ENCODE data around the gene TBL3. TPM values are rescaled to one million over a fixed set of nuclear protein-coding genes. Genes with fewer than 3 reads are reported as not detected.
A peak's percentile ranks its signal among the peaks of the same experiment; 100 is the strongest.

Gene TBL3
- total RNA-seq, 2 experiments from 2014 or later = 37.6 to 37.9 TPM

- H3K9me3 Mint-ChIP-seq (ENCODE audit: insufficient read depth) = no peaks in the 10 kb centered on the region
- H3K36me3 Mint-ChIP-seq (ENCODE audit: low read depth) = peaks cover 16% of the 10 kb centered on the region
- H3K27me3 Mint-ChIP-seq (ENCODE audit: low read depth) = peaks cover 21% of the 10 kb centered on the region
- H3K4me1 Mint-ChIP-seq (ENCODE audit: low read depth) = peaks cover 41% of the 10 kb centered on the region
- no peak overlapping the region for H3K4me3 Mint-ChIP-seq
- ATAC-seq = no peak
- ChIA-PET POLR2A (interaction anchor here (0.8 kb wide), 1 partner anchor 22 kb away, joined by 5 read pairs; the partner anchor contains the start of gene RPS2), CTCF (no interaction called here)
- DNase-seq = no peak
- H3K27ac Mint-ChIP-seq = no peak overlapping the region
Observed at GRCh38 chr16:1987198-1987597, 15.3 kb downstream of the TBL3 start.

- Mint-ChIP-seq H3K27ac (peak within 1 kb of the TSS; percentile 78), H3K27me3 (ENCODE audit: low read depth) (peaks cover 10% of the 10 kb centered on the region), H3K9me3 (ENCODE audit: insufficient read depth) (no peaks in the 10 kb centered on the region), H3K36me3 (ENCODE audit: low read depth) (peaks cover 16% of the 10 kb centered on the region), H3K4me1 (ENCODE audit: low read depth) (peaks cover 39% of the 10 kb centered on the region), H3K4me3 (peak within 1 kb of the TSS; percentile 69)
- no peak for ATAC-seq
- ChIA-PET POLR2A (interaction anchor here (1.1 to 6.5 kb wide), 3 partner anchors 25 to 166 kb away, joined by 3 to 44 read pairs (median 12); partner anchors contain the start of genes RPS2 and TRAF7), CTCF (interaction anchor here (0.9 kb wide), 1 partner anchor 166 kb away, joined by 4 read pairs; the partner anchor contains the start of gene TRAF7)
- DNase-seq = no peak
Observed at GRCh38 chr16:1989209-1990100, 17.6 kb downstream of the TBL3 start, which contains the start of gene SYNGR3. Gene SYNGR3, plus strand, starts transcription at chr16:1989970. Its CDS starts 133 bp downstream, at chr16:1990103.

GRCh38 chr16:1990101-1990350 lies 18.2 kb downstream of the TBL3 start:
- H3K27me3 Mint-ChIP-seq (ENCODE audit: low read depth) = peaks cover 10% of the 10 kb centered on the region
- H3K36me3 Mint-ChIP-seq (ENCODE audit: low read depth) = peaks cover 16% of the 10 kb centered on the region
- H3K27ac Mint-ChIP-seq = no peak overlapping the region
- ChIA-PET POLR2A (interaction anchor here (0.8 to 6.5 kb wide), 4 partner anchors 26 to 165 kb away, joined by 3 to 44 read pairs (median 8); partner anchors contain the start of genes RPS2 and TRAF7), CTCF (interaction anchor here (0.9 to 3.1 kb wide), 3 partner anchors 13 to 165 kb away, joined by 3 to 21 read pairs (median 4); partner anchors contain the start of gene TRAF7)
- DNase-seq = no peak
- H3K4me1 Mint-ChIP-seq (ENCODE audit: low read depth) = peaks cover 33% of the 10 kb centered on the region
- H3K9me3 Mint-ChIP-seq (ENCODE audit: insufficient read depth) = no peaks in the 10 kb centered on the region
- H3K4me3 Mint-ChIP-seq = no peak overlapping the region
- ATAC-seq = no peak

- DNase-seq = peak; percentile 58
- peak; percentile 10 for ATAC-seq
- peaks cover 28% of the 10 kb centered on the region for H3K4me1 Mint-ChIP-seq (ENCODE audit: low read depth)
- H3K27ac Mint-ChIP-seq = peak overlapping the region; percentile 78
- H3K36me3 Mint-ChIP-seq (ENCODE audit: low read depth) = peaks cover 16% of the 10 kb centered on the region
- POLR2A ChIA-PET = interaction anchor here (0.8 to 6.5 kb wide), 6 partner anchors 12 to 165 kb away, joined by 3 to 44 read pairs (median 4); partner anchors contain the start of genes RPS2 and TRAF7
- peak overlapping the region; percentile 69 for H3K4me3 Mint-ChIP-seq
- no peaks in the 10 kb centered on the region for H3K9me3 Mint-ChIP-seq (ENCODE audit: insufficient read depth)
- CTCF ChIA-PET = interaction anchor here (0.9 to 3.1 kb wide), 3 partner anchors 13 to 165 kb away, joined by 3 to 21 read pairs (median 4); partner anchors contain the start of gene TRAF7
- peaks cover 10% of the 10 kb centered on the region for H3K27me3 Mint-ChIP-seq (ENCODE audit: low read depth)
Observed at GRCh38 chr16:1990351-1991134, 18.7 kb downstream of the TBL3 start.

- H3K36me3 Mint-ChIP-seq (ENCODE audit: low read depth) = peaks cover 16% of the 10 kb centered on the region
- ATAC-seq (peak; percentile 38), DNase-seq (peak; percentile 70)
- H3K4me3 Mint-ChIP-seq = peak overlapping the region; percentile 69
- ChIA-PET CTCF (interaction anchor here (1.5 to 3.1 kb wide), 2 partner anchors 12 to 156 kb away, joined by 3 to 21 read pairs; no protein-coding TSS in a partner anchor), POLR2A (interaction anchor here (0.8 to 6.5 kb wide), 7 partner anchors 13 to 164 kb away, joined by 3 to 44 read pairs (median 4); partner anchors contain the start of genes RPS2, TBL3 and TRAF7)
- H3K4me1 Mint-ChIP-seq (ENCODE audit: low read depth) = peaks cover 28% of the 10 kb centered on the region
- H3K27me3 Mint-ChIP-seq (ENCODE audit: low read depth) = peaks cover 10% of the 10 kb centered on the region
- no peaks in the 10 kb centered on the region for H3K9me3 Mint-ChIP-seq (ENCODE audit: insufficient read depth)
- H3K27ac Mint-ChIP-seq = peak overlapping the region; percentile 78
Observed at GRCh38 chr16:1991135-1991551, 19.3 kb downstream of the TBL3 start.

GRCh38 chr16:1991588-1991947 lies 19.7 kb downstream of the TBL3 start:
- POLR2A ChIA-PET = interaction anchor here (1.1 to 6.5 kb wide), 5 partner anchors 13 to 164 kb away, joined by 4 to 44 read pairs (median 5); partner anchors contain the start of genes RPS2, TBL3 and TRAF7
- DNase-seq (no peak), ATAC-seq (no peak)
- CTCF ChIA-PET = interaction anchor here (1.1 to 3.1 kb wide), 3 partner anchors 12 to 156 kb away, joined by 3 to 21 read pairs (median 6); no protein-coding TSS in a partner anchor
- Mint-ChIP-seq H3K4me3 (peak overlapping the region; percentile 69), H3K36me3 (ENCODE audit: low read depth) (peaks cover 12% of the 10 kb centered on the region), H3K27me3 (ENCODE audit: low read depth) (peaks cover 10% of the 10 kb centered on the region), H3K9me3 (ENCODE audit: insufficient read depth) (no peaks in the 10 kb centered on the region), H3K4me1 (ENCODE audit: low read depth) (peaks cover 25% of the 10 kb centered on the region), H3K27ac (peak overlapping the region; percentile 78)

GRCh38 chr16:1991948-1992703 lies 20.3 kb downstream of the TBL3 start:
- ChIA-PET POLR2A (interaction anchor here (0.5 to 6.5 kb wide), 5 partner anchors 17 to 411 kb away, joined by 3 to 44 read pairs (median 4); partner anchors contain the start of genes RPS2, TBL3, TRAF7 and ZNF598), CTCF (interaction anchor here (1.1 to 3.1 kb wide), 2 partner anchors 11 to 148 kb away, joined by 6 to 21 read pairs; no protein-coding TSS in a partner anchor)
- ATAC-seq (peak; percentile 78), DNase-seq (peak; percentile 97)
- Mint-ChIP-seq H3K27me3 (ENCODE audit: low read depth) (peaks cover 10% of the 10 kb centered on the region), H3K9me3 (ENCODE audit: insufficient read depth) (no peaks in the 10 kb centered on the region), H3K4me3 (peak overlapping the region; percentile 69), H3K4me1 (ENCODE audit: low read depth) (peaks cover 30% of the 10 kb centered on the region), H3K36me3 (ENCODE audit: low read depth) (peaks cover 10% of the 10 kb centered on the region), H3K27ac (no peak overlapping the region)

- POLR2A ChIA-PET = interaction anchor here (0.5 to 6.5 kb wide), 4 partner anchors 17 to 412 kb away, joined by 3 to 44 read pairs (median 4); partner anchors contain the start of genes RPS2 and ZNF598
- Mint-ChIP-seq H3K9me3 (ENCODE audit: insufficient read depth) (no peaks in the 10 kb centered on the region), H3K27me3 (ENCODE audit: low read depth) (peaks cover 10% of the 10 kb centered on the region), H3K4me1 (ENCODE audit: low read depth) (peaks cover 33% of the 10 kb centered on the region), H3K4me3 (no peak overlapping the region), H3K27ac (no peak overlapping the region), H3K36me3 (ENCODE audit: low read depth) (peaks cover 13% of the 10 kb centered on the region)
- CTCF ChIA-PET = interaction anchor here (1.1 to 3.1 kb wide), 2 partner anchors 11 to 147 kb away, joined by 6 to 21 read pairs; no protein-coding TSS in a partner anchor
- no peak for ATAC-seq
- no peak for DNase-seq
Observed at GRCh38 chr16:1992704-1993317, 21.0 kb downstream of the TBL3 start.

GRCh38 chr16:1993731-1994131 lies 21.9 kb downstream of the TBL3 start:
- DNase-seq = no peak
- CTCF ChIA-PET = interaction anchor here (1.3 kb wide), 1 partner anchor 10 kb away, joined by 14 read pairs; no protein-coding TSS in a partner anchor
- peaks cover 15% of the 10 kb centered on the region for H3K36me3 Mint-ChIP-seq (ENCODE audit: low read depth)
- H3K27ac Mint-ChIP-seq = peak overlapping the region; percentile 35
- no peak overlapping the region for H3K4me3 Mint-ChIP-seq
- H3K9me3 Mint-ChIP-seq (ENCODE audit: insufficient read depth) = no peaks in the 10 kb centered on the region
- H3K4me1 Mint-ChIP-seq (ENCODE audit: low read depth) = peaks cover 33% of the 10 kb centered on the region
- ATAC-seq = no peak
- POLR2A ChIA-PET = interaction anchor here (0.6 to 6.5 kb wide), 4 partner anchors 11 to 1325 kb away, joined by 3 to 44 read pairs (median 4); partner anchors contain the start of gene RPS2
- peaks cover 7% of the 10 kb centered on the region for H3K27me3 Mint-ChIP-seq (ENCODE audit: low read depth)
